WTC11 (cell line): ENCODE results near the gene HMGCS1.
"Not testable (repeated sequence)": the region's sequence is repeated elsewhere in the genome, so short reads cannot be mapped to it uniquely, and the experiment has no call there.

Experiments used
- CTCF ChIP-seq: fragments of 200-600 bp; IDR thresholded peaks from 2 replicates; pipeline ENCODE4 v1.8.0; 2022; ENCODE audit warnings: antibody characterized with exemption
- E2F4 ChIP-seq: sonication (generic); formaldehyde crosslinking; IDR thresholded peaks from 2 replicates; pipeline ENCODE4 v1.8.1; 2022; ENCODE audit warnings: low read depth, mild to moderate bottlenecking, moderate library complexity, missing genetic modification reagents, borderline replicate concordance
- HMGA2 ChIP-seq: fragments of 250-450 bp; sonication (Bioruptor Pico); IDR thresholded peaks from 2 replicates; pipeline ENCODE4 v1.4.0; 2021; ENCODE audit warnings: mild to moderate bottlenecking, moderate library complexity
- TCF7 ChIP-seq: sonication (generic); formaldehyde crosslinking; IDR thresholded peaks from 2 replicates; pipeline ENCODE4 v1.8.0; 2022; ENCODE audit warnings: mild to moderate bottlenecking, low read depth, missing genetic modification reagents, moderate library complexity
- USF2 ChIP-seq: sonication (generic); formaldehyde crosslinking; IDR thresholded peaks from 2 replicates; pipeline ENCODE4 v1.8.1; 2023; ENCODE audit warnings: mild to moderate bottlenecking, missing genetic modification reagents, moderate library complexity
- ZNF138 ChIP-seq: sonication (generic); formaldehyde crosslinking; conservative IDR thresholded peaks from 2 replicates; pipeline ENCODE4 v1.8.1; 2022; ENCODE audit warnings: mild to moderate bottlenecking, moderate library complexity, missing genetic modification reagents

- TF ChIP-seq HMGA2 (CRISPR knock-in tag); ZNF138 (CRISPR knock-in tag); CTCF; E2F4 (CRISPR knock-in tag); USF2 (CRISPR knock-in tag); TCF7 (CRISPR knock-in tag): not testable (repeated sequence)
Observed at GRCh38 chr5:43325624-43326023, 12.4 kb upstream of the HMGCS1 start.
